IMR-90 (cell line): ENCODE data around the gene ZFPM1. TPM values are rescaled to one million over a fixed set of nuclear protein-coding genes. Genes with fewer than 3 reads are reported as not detected.

ENCODE experiments used
- ATAC-seq: fragments of 200-7000 bp; cut with Tn5 transposase; 2 replicates; pipeline ENCODE4 v1.9.1; 2020; ENCODE audit warnings: low read depth, mild to moderate bottlenecking, moderate library complexity
- BruUV-seq: library from RNA; stranded (reverse); fragments of 400-500 nt; replicated peaks from 2 replicates; lab custom pipeline; 2021; lab: Mats Ljungman, UMichigan
- CTCF ChIA-PET: fragments of 300-600 bp; formaldehyde crosslinking; extraction: SDS; loops from one replicate; lab custom pipeline; 2021; ENCODE audit warnings: antibody characterized with exemption; lab: Yijun Ruan, JAX
- POLR2A ChIA-PET: fragments of 300-600 bp; sonication (Branson Sonifier 250); formaldehyde crosslinking; loops from one replicate; lab custom pipeline; 2022; ENCODE audit warnings: antibody characterized with exemption; ENCODE audit not compliant: unreplicated experiment; lab: Charles Lee
- DNase-seq: peaks from one replicate; pipeline ENCODE4 v3.0.0; 2013
- H2AFZ ChIP-seq: replicated peaks from 2 replicates; pipeline ENCODE3; 2013; ENCODE audit warnings: low read length, mild to moderate bottlenecking; ENCODE audit not compliant: poor library complexity
- H2AK5ac ChIP-seq: 2 replicates; pipeline ENCODE4 v1.6.1; 2013; ENCODE audit warnings: low read depth, low read length, inconsistent platforms
- H2AK9ac ChIP-seq: replicated peaks from 2 replicates; pipeline ENCODE3; 2013; ENCODE audit warnings: mild to moderate bottlenecking, low read depth, low read length, moderate library complexity; ENCODE audit not compliant: poor library complexity
- H2BK120ac ChIP-seq: 2 replicates; pipeline ENCODE4 v1.6.1; 2013; ENCODE audit warnings: low read depth, low read length, inconsistent platforms
- H2BK15ac ChIP-seq: 3 replicates; pipeline ENCODE4 v1.6.1; 2013; ENCODE audit warnings: low read depth, low read length, inconsistent platforms
- H2BK20ac ChIP-seq: 2 replicates; pipeline ENCODE4 v1.6.1; 2013; ENCODE audit warnings: low read depth, mild to moderate bottlenecking, inconsistent platforms, low read length, moderate library complexity
- H2BK5ac ChIP-seq: 2 replicates; pipeline ENCODE4 v1.6.1; 2013; ENCODE audit warnings: mild to moderate bottlenecking, low read depth, low read length, inconsistent platforms; ENCODE audit not compliant: poor library complexity, severe bottlenecking
- H3K14ac ChIP-seq: replicated peaks from 2 replicates; pipeline ENCODE4 v1.6.1; 2013; ENCODE audit warnings: low read depth, low read length, inconsistent platforms
- H3K18ac ChIP-seq: 2 replicates; pipeline ENCODE4 v1.6.1; 2013; ENCODE audit warnings: low read depth, low read length, control low read depth
- H3K23ac ChIP-seq: 2 replicates; pipeline ENCODE4 v1.6.1; 2013; ENCODE audit warnings: low read depth, low read length, inconsistent platforms
- H3K27ac ChIP-seq: 2 replicates; pipeline ENCODE4 v1.5.1; 2013; ENCODE audit warnings: mild to moderate bottlenecking, control low read depth, low read length; ENCODE audit not compliant: insufficient read depth
- H3K27me3 ChIP-seq: 2 replicates; pipeline ENCODE4 v1.6.1; 2013; ENCODE audit warnings: low read length; ENCODE audit not compliant: control insufficient read depth, insufficient read depth
- H3K36me3 ChIP-seq: 2 replicates; pipeline ENCODE4 v1.6.1; 2013; ENCODE audit warnings: low read length, mixed read lengths; ENCODE audit not compliant: control insufficient read depth, insufficient read depth
- H3K4ac ChIP-seq: 2 replicates; pipeline ENCODE4 v1.6.1; 2013; ENCODE audit warnings: low read depth, low read length, inconsistent platforms
- H3K4me1 ChIP-seq: 2 replicates; pipeline ENCODE4 v1.6.1; 2013; ENCODE audit warnings: low read length, mixed read lengths; ENCODE audit not compliant: control insufficient read depth, insufficient read depth
- H3K4me2 ChIP-seq: 2 replicates; pipeline ENCODE4 v1.6.1; 2013; ENCODE audit warnings: low read depth, mild to moderate bottlenecking, control low read depth, low read length, moderate library complexity
- H3K4me3 ChIP-seq: 2 replicates; pipeline ENCODE4 v1.5.1; 2013; ENCODE audit warnings: low read depth, mild to moderate bottlenecking, control low read depth, low read length, moderate library complexity; ENCODE audit not compliant: insufficient read depth
- H3K56ac ChIP-seq: 2 replicates; pipeline ENCODE4 v1.6.1; 2013; ENCODE audit warnings: low read length, inconsistent platforms; ENCODE audit not compliant: insufficient read depth; ENCODE audit errors: extremely low read depth
- H3K79me1 ChIP-seq, 2 experiments: 2 replicates each; pipeline ENCODE4 v1.6.1; 2013; ENCODE audit warnings: low read length in 2 of 2, inconsistent platforms in 1 of 2, low read depth in 1 of 2
- H3K9ac ChIP-seq: 2 replicates; pipeline ENCODE4 v1.6.1; 2013; ENCODE audit warnings: low read depth, low read length, control low read depth
- H3K9me1 ChIP-seq: 2 replicates; pipeline ENCODE4 v1.6.1; 2013; ENCODE audit warnings: low read length, inconsistent platforms; ENCODE audit not compliant: insufficient read depth
- H3K9me3 ChIP-seq: 2 replicates; pipeline ENCODE4 v1.6.1; 2013; ENCODE audit warnings: low read length; ENCODE audit not compliant: control insufficient read depth, insufficient read depth
- H4K20me1 ChIP-seq: 2 replicates; pipeline ENCODE4 v1.6.1; 2013; ENCODE audit warnings: low read length, inconsistent platforms; ENCODE audit not compliant: insufficient read depth
- H4K5ac ChIP-seq: 2 replicates; pipeline ENCODE4 v1.6.1; 2013; ENCODE audit warnings: mild to moderate bottlenecking, low read depth, low read length, control low read depth
- H4K8ac ChIP-seq, 2 experiments: 2 replicates each; pipeline ENCODE4 v1.6.1; 2013; ENCODE audit warnings: low read depth in 2 of 2, low read length in 2 of 2, control low read depth in 1 of 2, inconsistent platforms in 1 of 2
- H4K91ac ChIP-seq: 2 replicates; pipeline ENCODE4 v1.6.1; 2013; ENCODE audit warnings: low read depth, low read length, inconsistent platforms; ENCODE audit not compliant: insufficient read depth
- BHLHE40 ChIP-seq: fragments of 150-350 bp; IDR thresholded peaks from 2 replicates; pipeline ENCODE4 v1.6.1; 2016; ENCODE audit warnings: mild to moderate bottlenecking, low read depth, low read length
- CEBPB ChIP-seq: IDR thresholded peaks from 2 replicates; pipeline ENCODE4 v1.6.1; 2012; ENCODE audit warnings: low read depth, low read length, improper control_type of control experiment
- MAZ ChIP-seq: IDR thresholded peaks from 2 replicates; pipeline ENCODE4 v1.6.1; 2012; ENCODE audit warnings: low read depth, mild to moderate bottlenecking, low read length, improper control_type of control experiment, moderate library complexity, borderline replicate concordance
- MXI1 ChIP-seq: IDR thresholded peaks from 2 replicates; pipeline ENCODE4 v1.6.1; 2012; ENCODE audit warnings: low read depth, mild to moderate bottlenecking, low read length, moderate library complexity, borderline replicate concordance
- NFE2L2 ChIP-seq: fragments of 150-350 bp; IDR thresholded peaks from 2 replicates; pipeline ENCODE4 v1.6.1; 2016; ENCODE audit warnings: low read depth, mild to moderate bottlenecking, low read length
- POLR2A ChIP-seq: IDR thresholded peaks from 2 replicates; pipeline ENCODE4 v1.6.1; 2012; ENCODE audit warnings: mild to moderate bottlenecking, low read depth, low read length
- RAD21 ChIP-seq: IDR thresholded peaks from 2 replicates; pipeline ENCODE4 v1.6.1; 2012; ENCODE audit warnings: low read length, improper control_type of control experiment
- RFX5 ChIP-seq: IDR thresholded peaks from 2 replicates; pipeline ENCODE4 v1.8.0; 2012; ENCODE audit warnings: low read depth, mild to moderate bottlenecking, low read length, moderate library complexity
- SMC3 ChIP-seq: fragments of 150-350 bp; IDR thresholded peaks from 2 replicates; pipeline ENCODE4 v1.6.1; 2016; ENCODE audit warnings: low read depth, mild to moderate bottlenecking, antibody characterized with exemption, low read length, moderate library complexity
- WGBS, 2 experiments: methylation state at CpG; one replicate each; pipeline versions ENCODE4 v1.1.5 to v1.1.7; 2013; ENCODE audit warnings: missing lambda C conversion rate in 2 of 2; ENCODE audit not compliant: insufficient read length in 1 of 2; ENCODE audit errors: extremely low coverage in 2 of 2; 5-methylcytosine and 5-hydroxymethylcytosine counted together
- dilution Hi-C: fragments of 300-500 bp; cut with HindIII; formaldehyde crosslinking; loops from one replicate; pipeline ENCODE4 v1.14.3; 2018; ENCODE audit warnings: low sequenced_read_pairs; ENCODE audit not compliant: unreplicated experiment
- in situ Hi-C: fragments of 300-500 bp; cut with MboI; formaldehyde crosslinking; loops from 3 replicates; pipeline ENCODE4 v1.14.3; 2019; ENCODE audit warnings: low sequenced_read_pairs, inconsistent platforms, mixed read lengths
- intact Hi-C: fragments of 100-400 bp; cut with micrococcal nuclease; formaldehyde crosslinking; loops from 2 replicates; pipeline ENCODE4 v1.10.0; 2022
- polyA plus RNA-seq, 3 experiments: library from polyadenylated mRNA; depleted of rRNA; stranded (reverse); fragments of >200 nt; gene quantifications; 2 replicates each; pipeline ENCODE4 v1.2.3, GENCODE V29; 2012; ENCODE audit warnings: low replicate concordance in 1 of 3
- total RNA-seq: library from RNA; depleted of rRNA; stranded (reverse); fragments of >200 nt; gene quantifications from 2 replicates; pipeline ENCODE4 v1.2.3, GENCODE V29; 2012
- TF ChIP-seq, protein P1 (sequence below): conservative IDR thresholded peaks from 2 replicates; pipeline ENCODE4 v1.5.1; 2012; ENCODE audit warnings: mild to moderate bottlenecking, low read depth, low read length, improper control_type of control experiment
- TF ChIP-seq, protein P2 (sequence below): fragments of 150-350 bp; IDR thresholded peaks from 2 replicates; pipeline ENCODE4 v1.6.1; 2016; ENCODE audit warnings: low read depth, mild to moderate bottlenecking, low read length, moderate library complexity, borderline replicate concordance
- TF ChIP-seq, protein P3 (sequence below): fragments of 150-350 bp; IDR thresholded peaks from 2 replicates; pipeline ENCODE4 v1.6.1; 2017; ENCODE audit warnings: mild to moderate bottlenecking, antibody characterized with exemption, low read length, low read depth

The ZFPM1 gene
- total and polyA plus RNA-seq, 2 of the 4 experiments (the other 2 are of a cell fraction): 0.36 to 1.1 TPM

DNA sequence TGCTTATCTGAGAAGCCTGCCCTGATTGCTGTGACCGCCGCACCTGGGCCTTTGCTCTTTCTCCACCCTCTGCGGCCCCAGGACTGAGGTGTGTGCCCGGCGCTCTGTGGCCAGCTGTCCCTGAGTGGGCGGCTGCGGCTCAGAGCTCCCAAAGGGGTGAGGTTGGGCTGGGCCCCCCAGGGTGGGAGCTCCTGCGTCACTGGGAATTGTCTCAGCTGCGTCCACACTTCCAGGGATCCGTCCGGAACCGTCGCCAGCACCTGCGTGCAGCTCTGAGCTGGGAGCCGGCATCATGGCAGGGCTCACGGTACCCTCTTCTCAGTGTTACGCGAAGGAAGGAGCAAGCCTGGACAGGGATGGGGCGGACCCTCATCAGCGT, 46.0 kb upstream of the ZFPM1 start:
- Histone ChIP-seq H3K36me3 (peaks cover 50% of the 10 kb centered on the region), H2BK5ac (no peak overlapping the region), H3K18ac (no peak overlapping the region), H3K4me2 (no peak overlapping the region), H3K9me3 (no peaks in the 10 kb centered on the region), H2AK9ac (no peak overlapping the region), H2AFZ (no peak overlapping the region), H3K27ac (no peak overlapping the region), H2BK120ac (no peak overlapping the region), H2BK15ac (no peak overlapping the region), H4K91ac (no peak overlapping the region), H2BK20ac (no peak overlapping the region), H3K4ac (no peak overlapping the region), H2AK5ac (no peak overlapping the region), H3K9me1 (peaks cover 29% of the 10 kb centered on the region), H4K5ac (no peak overlapping the region), H3K14ac (no peak overlapping the region), H3K56ac (no peak overlapping the region), H3K9ac (no peak overlapping the region), H3K79me1 (peaks cover 22 to 89% of the 10 kb centered on the region in 2 experiments; a peak in 3 of 4 replicates), H3K4me1 (peaks cover 22% of the 10 kb centered on the region; the same call in 1 of the 2 replicates), H3K23ac (no peak overlapping the region), H3K4me3 (no peak overlapping the region), H3K27me3 (no peaks in the 10 kb centered on the region), H4K8ac (no peak overlapping the region), H4K20me1 (peaks cover 100% of the 10 kb centered on the region)
- intact Hi-C loops (no loop called here), dilution Hi-C loops (no loop called here), in situ Hi-C loops (no loop called here)
- no peak for ATAC-seq
- POLR2A ChIA-PET: no interaction called here
- TF ChIP-seq NFE2L2: no peak
- TF ChIP-seq, protein P1, sequence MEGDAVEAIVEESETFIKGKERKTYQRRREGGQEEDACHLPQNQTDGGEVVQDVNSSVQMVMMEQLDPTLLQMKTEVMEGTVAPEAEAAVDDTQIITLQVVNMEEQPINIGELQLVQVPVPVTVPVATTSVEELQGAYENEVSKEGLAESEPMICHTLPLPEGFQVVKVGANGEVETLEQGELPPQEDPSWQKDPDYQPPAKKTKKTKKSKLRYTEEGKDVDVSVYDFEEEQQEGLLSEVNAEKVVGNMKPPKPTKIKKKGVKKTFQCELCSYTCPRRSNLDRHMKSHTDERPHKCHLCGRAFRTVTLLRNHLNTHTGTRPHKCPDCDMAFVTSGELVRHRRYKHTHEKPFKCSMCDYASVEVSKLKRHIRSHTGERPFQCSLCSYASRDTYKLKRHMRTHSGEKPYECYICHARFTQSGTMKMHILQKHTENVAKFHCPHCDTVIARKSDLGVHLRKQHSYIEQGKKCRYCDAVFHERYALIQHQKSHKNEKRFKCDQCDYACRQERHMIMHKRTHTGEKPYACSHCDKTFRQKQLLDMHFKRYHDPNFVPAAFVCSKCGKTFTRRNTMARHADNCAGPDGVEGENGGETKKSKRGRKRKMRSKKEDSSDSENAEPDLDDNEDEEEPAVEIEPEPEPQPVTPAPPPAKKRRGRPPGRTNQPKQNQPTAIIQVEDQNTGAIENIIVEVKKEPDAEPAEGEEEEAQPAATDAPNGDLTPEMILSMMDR: no peak
- no peak for TF ChIP-seq CEBPB
- TF ChIP-seq MAZ: no peak
- TF ChIP-seq RAD21: no peak
- TF ChIP-seq BHLHE40: no peak
- TF ChIP-seq, protein P2, sequence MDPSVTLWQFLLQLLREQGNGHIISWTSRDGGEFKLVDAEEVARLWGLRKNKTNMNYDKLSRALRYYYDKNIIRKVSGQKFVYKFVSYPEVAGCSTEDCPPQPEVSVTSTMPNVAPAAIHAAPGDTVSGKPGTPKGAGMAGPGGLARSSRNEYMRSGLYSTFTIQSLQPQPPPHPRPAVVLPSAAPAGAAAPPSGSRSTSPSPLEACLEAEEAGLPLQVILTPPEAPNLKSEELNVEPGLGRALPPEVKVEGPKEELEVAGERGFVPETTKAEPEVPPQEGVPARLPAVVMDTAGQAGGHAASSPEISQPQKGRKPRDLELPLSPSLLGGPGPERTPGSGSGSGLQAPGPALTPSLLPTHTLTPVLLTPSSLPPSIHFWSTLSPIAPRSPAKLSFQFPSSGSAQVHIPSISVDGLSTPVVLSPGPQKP: no peak
- no peak for TF ChIP-seq SMC3
- TF ChIP-seq POLR2A: no peak
- TF ChIP-seq, protein P3, sequence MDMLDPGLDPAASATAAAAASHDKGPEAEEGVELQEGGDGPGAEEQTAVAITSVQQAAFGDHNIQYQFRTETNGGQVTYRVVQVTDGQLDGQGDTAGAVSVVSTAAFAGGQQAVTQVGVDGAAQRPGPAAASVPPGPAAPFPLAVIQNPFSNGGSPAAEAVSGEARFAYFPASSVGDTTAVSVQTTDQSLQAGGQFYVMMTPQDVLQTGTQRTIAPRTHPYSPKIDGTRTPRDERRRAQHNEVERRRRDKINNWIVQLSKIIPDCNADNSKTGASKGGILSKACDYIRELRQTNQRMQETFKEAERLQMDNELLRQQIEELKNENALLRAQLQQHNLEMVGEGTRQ: no peak
- no peak for TF ChIP-seq RFX5
- TF ChIP-seq MXI1: no peak
- no TSS peak for BruUV-seq
- WGBS, 2 experiments: 97% methylated on average over 12 of the region's 20 CpGs; no CpG with 5 or more reads in 1 of the 2 experiments
- CTCF ChIA-PET: no interaction called here
- no peak for DNase-seq
